Ectodermal cell (in vitro differentiated cells): ENCODE data around the gene NOX4.
"Not testable (repeated sequence)": the region's sequence is repeated elsewhere in the genome, so short reads cannot be mapped to it uniquely, and the experiment has no call there.

ENCODE experiments used
- H3K27ac ChIP-seq: 2 replicates; pipeline ENCODE4 v1.7.0; 2013; ENCODE audit warnings: mild to moderate bottlenecking, low read depth, low read length; ENCODE audit not compliant: insufficient read depth, poor library complexity, severe bottlenecking
- H3K27me3 ChIP-seq: 2 replicates; pipeline ENCODE4 v1.7.0; 2013; ENCODE audit warnings: mild to moderate bottlenecking, low read length; ENCODE audit not compliant: insufficient read depth, control insufficient read depth, poor library complexity, severe bottlenecking
- H3K36me3 ChIP-seq: one replicate; pipeline ENCODE4 v1.7.0; 2013; ENCODE audit warnings: low read length; ENCODE audit not compliant: control insufficient read depth, insufficient read depth
- H3K4me1 ChIP-seq: one replicate; pipeline ENCODE4 v1.7.0; 2013; ENCODE audit warnings: low read length; ENCODE audit not compliant: control insufficient read depth, insufficient read depth
- H3K4me3 ChIP-seq: 2 replicates; pipeline ENCODE4 v1.7.0; 2013; ENCODE audit warnings: low read depth, low read length, control low read depth; ENCODE audit not compliant: insufficient read depth
- H3K9me3 ChIP-seq: 2 replicates; pipeline ENCODE4 v1.7.0; 2013; ENCODE audit warnings: mild to moderate bottlenecking, low read length, moderate library complexity; ENCODE audit not compliant: control insufficient read depth
- WGBS, 2 experiments: methylation state at CpG; one replicate each; pipeline ENCODE4 v1.1.7; 2013; ENCODE audit warnings: missing lambda C conversion rate in 2 of 2; 5-methylcytosine and 5-hydroxymethylcytosine counted together

NOX4 gene

DNA sequence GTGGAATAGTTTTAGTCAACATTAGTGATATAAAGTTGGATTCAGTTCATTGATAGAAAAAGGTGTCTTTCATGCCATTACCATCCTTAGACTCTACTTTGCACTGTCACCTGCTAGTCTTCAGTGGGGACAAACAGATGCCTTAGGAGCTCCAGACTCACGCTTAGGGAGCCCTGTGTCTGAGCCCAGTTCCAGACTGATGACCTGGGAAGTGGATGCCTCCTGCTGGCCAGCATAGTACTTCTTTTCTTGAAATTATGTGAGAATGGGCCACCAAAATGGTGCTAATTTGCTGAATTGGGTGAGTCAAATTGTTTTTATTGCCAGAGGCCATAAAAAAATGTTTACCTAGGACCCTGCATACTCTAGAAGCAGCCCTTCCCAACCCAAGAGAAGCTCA lies 53.9 kb downstream of the NOX4 start:
- Histone ChIP-seq H3K4me1 (no peaks in the 10 kb centered on the region), H3K27me3 (no peaks in the 10 kb centered on the region), H3K36me3 (no peaks in the 10 kb centered on the region), H3K9me3 (no peaks in the 10 kb centered on the region), H3K27ac (no peak overlapping the region), H3K4me3 (no peak overlapping the region)
- whole genome bisulfite sequencing, 2 experiments, result 90 to 100% methylated on average over 1 of the region's 1 CpG

DNA sequence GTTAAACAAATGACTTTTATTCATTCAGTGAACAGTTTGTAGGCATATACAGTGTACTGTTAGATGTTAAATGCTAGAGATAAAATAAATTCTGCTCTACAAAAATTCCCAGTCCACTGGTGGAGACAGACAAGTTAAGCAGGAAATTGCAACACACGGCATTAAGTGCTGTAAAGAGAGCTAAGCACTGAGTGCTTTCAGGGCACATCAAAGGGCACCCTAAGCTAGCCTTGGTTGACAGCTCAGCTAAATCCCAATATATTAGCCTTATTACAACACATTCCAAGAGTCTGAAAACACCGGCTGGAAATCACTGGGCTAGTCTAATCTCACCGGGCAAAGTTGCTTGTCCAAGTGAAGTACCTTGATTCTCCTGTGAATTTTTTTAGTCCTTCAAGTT lies 55.1 kb downstream of the NOX4 start:
- H3K4me1 ChIP-seq, result no peaks in the 10 kb centered on the region
- no peak overlapping the region for H3K4me3 ChIP-seq
- no peaks in the 10 kb centered on the region for H3K9me3 ChIP-seq
- WGBS, 2 experiments, result 65 to 92% methylated on average over 3 of the region's 3 CpGs
- no peak overlapping the region for H3K27ac ChIP-seq
- no peaks in the 10 kb centered on the region for H3K36me3 ChIP-seq
- H3K27me3 ChIP-seq, result no peaks in the 10 kb centered on the region

DNA sequence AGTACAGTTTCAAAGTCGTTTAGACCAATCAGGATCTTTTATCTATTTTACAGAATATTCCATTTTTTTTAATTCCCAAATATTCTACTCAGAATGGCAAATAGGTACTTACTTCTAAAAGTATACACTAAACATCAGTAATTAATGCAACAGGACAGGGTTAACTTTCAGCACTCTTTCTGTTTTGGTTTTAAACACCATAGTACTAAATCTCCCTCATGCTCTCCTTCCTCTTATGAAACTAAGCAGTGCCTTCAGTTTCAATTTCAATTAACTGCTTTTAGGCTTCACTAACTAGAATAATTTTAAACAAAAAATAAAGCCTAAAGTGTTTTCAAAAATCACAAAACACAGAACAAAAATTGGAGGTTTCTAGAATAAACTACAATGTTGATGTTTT lies 57.9 kb downstream of the NOX4 start:
- 96 to 100% methylated on average over 1 of the region's 1 CpG for WGBS, 2 experiments

DNA sequence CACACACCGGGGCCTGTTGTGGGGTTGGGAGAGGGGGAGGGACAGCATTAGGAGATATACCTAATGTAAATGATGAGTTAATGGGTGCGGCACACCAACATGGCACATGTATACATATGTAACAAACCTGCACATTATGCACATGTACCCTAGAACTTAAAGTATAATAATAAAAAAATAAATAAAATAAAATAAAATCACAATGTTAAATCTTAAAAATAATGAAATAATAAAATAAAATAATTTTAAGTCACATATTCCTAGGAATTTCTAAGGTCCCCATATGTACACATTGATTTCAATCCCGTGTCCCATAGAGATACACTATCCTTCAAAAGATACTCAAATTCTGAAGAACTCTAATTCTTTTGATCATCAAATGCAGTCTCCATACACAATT lies 59.0 kb downstream of the NOX4 start:
- H3K4me1 ChIP-seq, H3K27ac ChIP-seq: not testable (repeated sequence)
- 93 to 98% methylated on average over 2 of the region's 3 CpGs for WGBS, 2 experiments

More for the DNA sequence above, 57.9 kb downstream of the NOX4 start:
- H3K4me1 ChIP-seq, result no peaks in the 10 kb centered on the region
- no peak overlapping the region for H3K27ac ChIP-seq
- H3K4me3 ChIP-seq, result no peak overlapping the region
- no peaks in the 10 kb centered on the region for H3K27me3 ChIP-seq
- no peaks in the 10 kb centered on the region for H3K9me3 ChIP-seq
- H3K36me3 ChIP-seq, result no peaks in the 10 kb centered on the region

DNA sequence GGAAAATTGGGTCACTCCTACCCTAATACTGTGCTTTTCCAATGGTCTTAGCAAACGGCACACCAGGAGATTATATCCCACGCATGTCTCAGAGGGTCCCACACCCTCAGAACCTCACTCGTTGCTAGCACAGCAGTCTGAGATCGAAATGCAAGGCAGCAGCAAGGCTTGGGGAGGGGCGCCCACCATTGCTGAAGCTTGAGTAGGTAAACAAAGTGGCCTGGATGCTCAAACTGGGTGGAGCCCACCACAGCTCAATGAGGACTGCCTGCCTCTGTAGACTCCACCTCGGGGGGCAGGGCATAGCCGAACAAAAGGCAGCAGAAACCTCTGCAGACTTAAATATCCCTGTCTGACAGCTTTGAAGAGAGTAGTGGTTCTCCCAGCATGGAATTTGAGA lies 64.7 kb downstream of the NOX4 start:
- H3K4me3 ChIP-seq, H3K9me3 ChIP-seq, H3K27me3 ChIP-seq, H3K27ac ChIP-seq, H3K36me3 ChIP-seq, H3K4me1 ChIP-seq: not testable (repeated sequence)
- WGBS, 2 experiments, result 94 to 95% methylated on average over 7 of the region's 7 CpGs

More for the DNA sequence above, 59.0 kb downstream of the NOX4 start:
- H3K4me3 ChIP-seq, H3K36me3 ChIP-seq, H3K9me3 ChIP-seq, H3K27me3 ChIP-seq: not testable (repeated sequence)

DNA sequence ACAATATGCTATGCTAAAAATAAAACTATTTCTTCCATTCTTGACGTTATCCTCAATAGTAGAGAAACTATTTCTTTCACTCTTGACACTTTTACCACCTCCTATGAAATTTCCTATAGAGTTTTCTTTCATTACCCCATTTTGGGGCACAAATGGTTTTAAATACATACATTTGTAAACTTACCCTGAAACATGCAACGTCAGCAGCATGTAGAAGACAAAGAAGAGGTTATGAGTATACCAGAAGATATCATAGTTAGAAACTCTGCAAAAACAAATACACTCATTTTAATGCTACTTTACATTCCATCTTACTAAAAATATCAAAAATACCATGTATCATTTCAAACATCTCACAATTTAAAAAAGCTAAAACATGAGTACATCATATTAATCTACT lies 69.5 kb downstream of the NOX4 start:
- WGBS, 2 experiments, result 76 to 96% methylated on average over 1 to 2 of the region's 2 CpGs

DNA sequence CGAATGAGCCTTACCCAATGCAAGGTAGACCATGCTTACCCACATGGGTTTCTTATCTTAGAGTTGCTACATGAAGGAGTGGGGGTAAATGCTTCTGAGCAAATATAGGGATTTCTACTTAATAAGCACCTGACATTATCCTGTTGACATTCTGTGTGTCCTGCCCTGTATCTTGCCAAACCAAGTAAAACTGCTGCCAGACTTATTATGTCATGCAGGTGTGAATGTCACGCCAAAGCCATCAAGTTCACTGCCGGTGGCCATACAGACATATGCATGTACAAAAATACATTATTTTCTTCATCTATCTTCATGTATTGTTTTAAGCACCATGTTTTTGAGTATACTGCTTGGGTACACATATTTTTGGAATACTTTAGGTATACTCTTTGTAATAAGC lies 70.2 kb downstream of the NOX4 start:
- no peak overlapping the region for H3K4me3 ChIP-seq
- no peaks in the 10 kb centered on the region for H3K9me3 ChIP-seq
- H3K36me3 ChIP-seq, result no peaks in the 10 kb centered on the region
- no peaks in the 10 kb centered on the region for H3K4me1 ChIP-seq
- H3K27me3 ChIP-seq, result no peaks in the 10 kb centered on the region
- WGBS, 2 experiments, result 99 to 100% methylated on average over 3 of the region's 3 CpGs
- no peak overlapping the region for H3K27ac ChIP-seq

More for the DNA sequence above, 69.5 kb downstream of the NOX4 start:
- Histone ChIP-seq H3K27me3 (no peaks in the 10 kb centered on the region), H3K4me1 (no peaks in the 10 kb centered on the region), H3K9me3 (no peaks in the 10 kb centered on the region), H3K36me3 (no peaks in the 10 kb centered on the region), H3K4me3 (no peak overlapping the region), H3K27ac (no peak overlapping the region)

DNA sequence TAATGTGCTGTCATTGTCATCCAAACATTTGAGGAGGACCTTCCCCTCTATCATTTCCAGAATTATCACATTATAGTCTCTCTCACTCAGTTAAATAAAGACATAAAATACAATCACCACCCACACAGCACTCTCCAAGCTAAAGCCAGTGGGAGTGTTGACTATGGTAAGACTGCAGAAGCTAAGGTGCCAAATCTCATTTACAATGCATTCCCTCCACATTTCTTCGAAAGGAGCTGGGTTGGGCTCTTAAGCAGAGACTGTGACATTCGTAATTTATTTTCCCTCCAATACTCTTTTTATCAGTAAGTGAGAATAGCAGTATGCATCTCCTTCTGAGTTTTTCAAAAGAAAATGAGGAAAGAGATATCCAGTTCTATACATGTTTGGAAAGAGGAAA lies 74.2 kb downstream of the NOX4 start:
- Histone ChIP-seq H3K27me3 (no peaks in the 10 kb centered on the region), H3K4me3 (no peak overlapping the region), H3K9me3 (no peaks in the 10 kb centered on the region), H3K36me3 (no peaks in the 10 kb centered on the region), H3K27ac (no peak overlapping the region), H3K4me1 (no peaks in the 10 kb centered on the region)
- 60 to 86% methylated on average over 1 to 2 of the region's 2 CpGs for WGBS, 2 experiments

DNA sequence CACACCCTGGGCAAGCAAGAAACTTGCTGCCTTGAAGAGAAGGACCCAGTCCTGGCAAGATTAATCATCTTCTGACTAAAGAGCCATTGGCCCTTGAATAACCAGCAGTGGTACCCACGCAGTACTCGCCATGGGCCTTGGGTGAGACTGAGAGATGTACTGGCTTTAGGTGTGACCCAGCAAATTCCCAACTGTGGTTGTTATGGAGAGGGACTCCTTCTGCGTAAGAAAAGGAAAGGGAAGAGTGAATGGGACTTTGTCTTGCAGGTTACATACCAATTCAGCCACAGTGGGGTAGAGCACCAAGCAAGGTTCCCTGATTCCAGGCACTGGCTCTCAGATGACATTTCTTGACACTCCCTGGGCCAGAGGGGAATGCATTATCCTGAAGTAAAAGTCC lies 80.1 kb downstream of the NOX4 start:
- not testable (repeated sequence) for H3K27ac ChIP-seq
- WGBS, 2 experiments, result 86 to 93% methylated on average over 3 of the region's 3 CpGs

DNA sequence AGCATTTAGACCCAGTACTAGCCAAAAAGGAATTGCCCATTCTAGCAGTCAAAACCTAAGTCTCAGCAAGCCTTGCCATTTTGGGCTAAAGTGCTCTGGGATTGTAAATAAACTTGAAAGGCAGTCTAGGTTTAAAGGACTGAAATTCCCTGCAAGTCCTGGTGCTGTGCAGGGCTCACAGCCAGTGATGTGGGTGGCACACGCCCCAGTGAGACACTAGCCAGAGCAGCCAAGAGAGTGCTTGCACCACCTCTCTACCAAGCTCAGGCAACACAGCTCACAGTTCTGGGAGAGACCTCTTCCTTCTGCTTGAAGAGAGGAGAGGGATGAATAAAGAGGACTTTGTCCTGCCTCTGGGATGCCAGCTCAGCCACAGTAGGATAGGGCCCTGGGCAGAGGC lies 80.5 kb downstream of the NOX4 start:
- H3K4me3 ChIP-seq, H3K9me3 ChIP-seq, H3K36me3 ChIP-seq, H3K27ac ChIP-seq, H3K27me3 ChIP-seq, H3K4me1 ChIP-seq: not testable (repeated sequence)
- 58 to 60% methylated on average over 1 of the region's 1 CpG for WGBS, 2 experiments

More for the DNA sequence above, 80.1 kb downstream of the NOX4 start:
- H3K4me3 ChIP-seq, H3K36me3 ChIP-seq, H3K9me3 ChIP-seq, H3K4me1 ChIP-seq, H3K27me3 ChIP-seq: not testable (repeated sequence)

DNA sequence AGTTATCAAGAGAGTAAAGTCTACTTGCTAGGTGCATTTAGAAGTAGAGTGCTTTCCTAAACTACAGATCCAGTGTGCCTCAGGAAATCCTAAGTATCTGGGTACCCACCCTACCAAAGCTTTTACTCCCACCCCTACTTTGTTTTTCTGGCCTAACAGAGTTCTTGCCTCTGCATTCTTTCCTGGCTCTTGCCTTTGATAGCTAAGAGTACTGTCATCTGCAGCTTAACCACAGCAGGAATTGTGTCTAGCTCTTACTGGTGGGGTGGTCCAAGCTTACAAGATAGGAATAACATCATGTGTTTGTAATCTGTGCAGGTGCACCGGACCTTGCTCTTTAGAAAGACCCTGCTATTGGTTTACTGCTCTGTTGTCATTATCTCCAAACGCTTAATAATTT lies 82.7 kb downstream of the NOX4 start:
- 85 to 92% methylated on average over 2 of the region's 2 CpGs for WGBS, 2 experiments

More for the DNA sequence above, 82.7 kb downstream of the NOX4 start:
- H3K36me3 ChIP-seq, H3K27ac ChIP-seq, H3K9me3 ChIP-seq, H3K4me3 ChIP-seq, H3K4me1 ChIP-seq, H3K27me3 ChIP-seq: not testable (repeated sequence)
